DLD1 (cell line): Measurements from ENCODE around the gene LUC7L3.

ENCODE experiments used
- in situ Hi-C: cut with HindIII; loops from 2 replicates; pipeline ENCODE4 v1.10.0; 2017; ENCODE audit warnings: low sequenced_read_pairs

Gene LUC7L3

DNA sequence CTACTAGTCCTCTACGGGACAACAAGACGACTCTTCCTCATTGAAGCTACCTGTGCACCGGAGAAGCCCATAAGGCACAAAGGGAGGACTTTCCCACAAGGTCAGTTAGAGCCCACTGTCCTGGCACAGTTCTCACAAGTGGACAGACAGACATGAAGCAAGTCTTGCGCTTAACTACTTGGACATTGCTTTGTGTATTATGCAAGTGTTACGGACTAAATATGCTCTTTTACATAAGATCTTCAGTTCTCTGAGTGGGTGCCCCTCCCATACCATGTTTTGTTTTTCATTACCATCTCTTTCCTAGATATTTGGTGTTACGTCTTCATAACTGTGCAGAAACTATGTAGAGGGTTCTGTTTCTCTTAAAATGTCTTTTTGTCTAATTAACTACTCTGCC, 29.8 kb downstream of the LUC7L3 start:
- in situ Hi-C loops: no loop called here

DNA sequence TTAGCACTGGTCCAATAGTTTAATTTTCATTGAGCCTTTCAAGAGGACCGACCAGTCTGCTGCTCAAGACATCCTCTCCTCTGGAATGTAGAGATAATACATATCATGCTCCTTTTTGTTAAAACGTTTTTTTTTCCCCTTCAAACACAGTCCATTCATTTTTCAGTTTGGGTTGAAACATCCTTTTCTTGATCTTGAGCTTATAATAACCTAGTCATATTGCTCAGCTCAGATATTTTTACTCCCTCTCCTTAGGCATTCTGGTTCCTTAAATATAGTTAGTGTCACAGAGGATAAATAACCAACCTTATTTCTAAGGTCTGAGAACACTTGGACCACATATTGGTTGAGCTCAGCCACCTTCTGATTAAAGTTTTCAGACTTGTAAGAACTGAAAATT, 35.1 kb downstream of the LUC7L3 start:
- in situ Hi-C loops: no loop called here

DNA sequence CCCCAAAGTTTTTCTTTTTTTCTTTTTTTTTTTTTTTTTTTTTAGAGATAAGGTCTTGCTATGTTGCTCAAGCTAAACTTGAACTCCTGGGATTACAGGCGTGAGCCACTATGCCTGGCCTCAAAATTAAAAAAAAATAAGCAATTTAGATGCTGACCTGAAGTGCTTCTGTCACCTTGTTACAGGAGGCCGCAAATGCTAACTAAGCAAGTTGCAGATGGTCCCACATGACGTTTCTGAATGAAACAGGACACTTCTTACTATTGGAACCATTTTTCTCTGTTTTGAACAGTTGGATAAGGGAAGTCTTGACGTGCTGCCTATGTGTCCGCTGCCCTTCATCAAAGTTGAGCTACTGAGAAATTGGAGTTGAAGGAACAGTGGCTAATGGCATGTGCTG, 39.1 kb downstream of the LUC7L3 start:
- in situ Hi-C loops: no loop called here

DNA sequence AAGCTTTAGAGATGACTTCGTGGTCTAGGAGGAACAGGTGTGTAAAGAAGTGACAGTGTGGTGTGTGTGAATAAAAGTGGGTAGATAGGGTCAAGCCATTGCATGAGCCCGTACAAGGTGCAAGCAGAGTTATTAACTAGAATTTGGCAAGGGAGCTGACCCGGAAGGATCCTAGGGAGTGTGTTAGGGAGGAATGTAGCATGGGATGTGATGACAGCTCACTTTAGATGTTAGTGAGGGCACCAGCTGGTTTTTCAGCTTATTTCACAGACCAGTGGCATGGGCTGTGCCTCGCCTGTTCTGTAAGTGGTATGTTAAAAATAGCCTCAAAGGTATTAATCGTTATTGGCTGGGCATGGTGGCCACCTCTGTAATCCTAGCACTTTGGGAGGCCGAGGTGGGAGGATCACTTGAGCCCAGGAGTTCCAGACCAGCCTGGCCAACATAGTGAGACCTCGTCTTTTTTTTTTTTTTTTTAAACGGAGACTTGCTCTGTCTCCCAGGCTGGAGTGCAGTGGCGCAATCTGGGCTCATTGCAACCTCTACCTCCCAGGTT, 39.7 kb downstream of the LUC7L3 start:
- in situ Hi-C loops: no loop called here

DNA sequence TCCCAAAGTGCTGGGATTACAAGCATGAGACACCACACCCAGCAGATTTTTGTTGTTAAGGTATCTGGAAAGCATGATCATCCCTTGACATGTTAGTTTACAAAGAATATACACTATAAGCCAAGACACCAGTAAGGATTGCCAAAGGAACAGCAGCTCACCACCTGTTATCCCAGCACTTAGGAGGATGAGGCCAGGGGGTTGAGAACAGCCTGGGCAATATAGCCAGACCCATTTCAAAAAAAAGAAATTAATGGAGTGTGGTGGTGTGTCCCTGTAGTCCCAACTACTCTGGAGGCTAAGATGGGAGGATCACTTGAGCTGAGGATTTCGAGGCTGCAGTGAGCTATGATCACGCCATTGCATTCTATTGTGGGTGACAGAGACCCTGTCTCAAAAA, 42.8 kb downstream of the LUC7L3 start:
- in situ Hi-C loops: no loop called here

DNA sequence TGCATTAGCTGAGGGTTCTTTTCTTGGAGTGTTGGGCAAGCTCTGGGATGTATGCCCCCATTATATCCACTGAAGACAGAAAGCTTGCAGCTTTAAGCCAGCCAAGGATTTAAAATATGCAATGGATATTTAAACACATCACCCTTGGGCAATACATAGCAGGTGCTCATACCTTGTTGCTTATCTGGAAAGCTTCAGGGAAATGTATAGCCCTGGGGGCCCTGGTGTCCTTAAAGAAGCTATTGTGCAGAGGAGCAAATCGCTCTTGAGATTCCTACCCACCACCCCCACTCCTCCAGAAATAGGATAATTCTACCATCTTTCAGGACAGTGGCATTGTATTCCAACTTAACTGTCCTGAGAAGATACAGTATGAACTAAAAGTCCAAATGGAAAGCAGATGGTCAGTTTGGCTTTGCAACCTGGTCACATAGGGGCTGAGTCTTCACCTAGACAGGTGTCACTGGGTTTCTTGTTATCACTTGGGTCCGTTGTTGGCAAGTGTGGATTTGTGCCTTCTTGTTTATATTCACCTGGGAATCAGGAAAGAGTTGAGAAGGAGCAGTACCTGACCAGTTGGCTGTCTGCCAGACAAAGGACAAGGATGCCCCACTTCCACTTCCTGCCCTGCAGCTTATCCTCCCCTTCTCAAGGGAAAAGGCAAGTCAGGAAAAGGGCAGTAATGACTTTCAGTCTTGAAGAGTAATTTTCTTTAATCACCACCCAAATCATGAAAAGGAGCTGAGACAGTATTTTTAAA, 44.5 kb downstream of the LUC7L3 start:
- in situ Hi-C loops: no loop called here

DNA sequence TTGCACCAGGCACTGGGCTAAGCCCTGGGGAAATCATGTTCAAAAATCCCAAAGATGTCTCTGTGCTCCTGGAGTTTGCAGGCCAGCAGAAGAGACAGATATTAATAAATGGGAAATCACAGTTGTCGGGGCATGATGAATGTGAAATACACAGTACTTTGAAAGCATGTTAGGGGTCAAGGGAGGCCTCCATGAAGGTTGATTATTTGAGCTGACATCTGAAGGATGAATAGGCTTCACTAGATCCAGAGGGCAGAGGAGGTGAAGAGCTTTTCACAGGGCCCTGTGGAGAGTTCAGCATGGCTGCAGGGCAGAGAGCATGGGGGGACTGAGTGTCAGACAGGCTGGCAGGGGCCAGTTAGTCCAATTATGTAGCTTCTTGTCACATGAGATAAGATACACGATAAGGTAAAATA, 45.3 kb downstream of the LUC7L3 start:
- in situ Hi-C loops: no loop called here

DNA sequence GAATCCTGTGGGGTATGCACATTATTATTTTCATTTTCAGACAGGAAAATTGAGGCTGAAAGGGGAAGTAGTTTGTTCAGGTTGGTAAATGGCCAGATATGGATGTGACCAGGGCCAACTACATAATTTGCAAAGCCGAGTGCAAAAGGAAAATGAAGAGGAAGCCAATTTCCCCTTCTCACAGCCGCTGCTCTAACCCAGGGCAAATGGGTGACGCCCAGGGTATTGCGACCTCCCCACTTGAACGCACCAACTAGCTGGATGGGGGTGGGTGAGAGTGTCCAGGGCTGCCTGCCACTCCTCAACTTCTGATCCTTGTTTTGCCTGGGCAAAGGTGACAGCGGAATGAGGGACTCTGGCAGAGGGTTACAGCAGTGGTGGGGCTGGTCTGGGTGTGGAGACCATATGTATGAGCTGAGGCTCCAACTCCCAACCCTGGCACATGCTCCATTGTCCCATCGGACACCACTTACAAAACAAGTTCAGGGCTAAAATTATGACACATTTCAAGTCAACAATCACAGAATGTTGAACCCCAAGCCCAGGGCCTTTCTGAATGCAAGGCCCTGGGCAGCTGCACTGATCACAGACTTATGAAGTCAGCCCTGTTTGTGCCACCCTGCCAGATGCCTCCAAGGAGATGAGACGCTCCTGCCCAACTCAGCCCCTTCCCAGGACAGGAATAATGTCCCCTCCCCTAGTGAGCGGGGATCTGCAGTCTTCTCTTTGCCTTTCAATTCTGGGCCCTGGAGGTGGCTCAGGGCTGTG, 46.2 kb downstream of the LUC7L3 start:
- in situ Hi-C loops: no loop called here

DNA sequence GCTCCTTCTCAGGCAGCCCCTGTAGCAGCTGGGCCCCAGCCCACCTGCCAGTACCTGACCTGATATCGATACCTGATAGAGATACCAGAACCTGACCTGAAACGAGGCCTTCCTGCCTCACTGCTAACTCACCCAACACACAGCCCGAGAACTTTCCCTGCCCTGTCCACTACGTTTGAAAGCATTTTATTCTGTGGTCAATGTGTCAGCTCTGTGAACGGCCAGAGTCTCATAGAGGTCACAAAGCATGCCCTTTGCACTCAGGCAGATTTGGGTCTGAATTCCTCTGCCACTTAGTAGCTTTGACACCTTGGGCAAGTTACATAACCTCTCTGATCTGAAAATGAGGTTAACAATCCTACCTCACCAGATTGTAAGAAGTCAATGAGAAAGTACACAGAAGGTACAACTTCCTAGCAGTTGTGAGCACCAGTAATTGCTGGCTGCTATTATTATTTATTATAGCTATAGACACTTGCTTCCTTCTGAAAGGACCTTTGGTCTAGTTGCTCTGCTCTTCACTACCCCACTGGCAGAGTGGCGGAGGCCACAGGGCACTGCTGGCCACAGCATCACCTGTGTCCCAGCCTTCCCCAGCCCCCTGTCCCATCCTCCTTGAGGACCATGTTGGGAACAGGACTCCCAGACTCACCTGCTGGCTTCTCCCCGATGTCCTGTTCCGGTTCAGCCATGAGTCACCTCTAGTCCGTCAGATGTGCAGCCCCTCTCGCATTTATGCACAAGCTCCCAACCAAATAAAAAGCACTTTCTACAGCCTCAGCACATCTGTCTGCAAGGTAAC, 47.0 kb downstream of the LUC7L3 start:
- in situ Hi-C loops: no loop called here

DNA sequence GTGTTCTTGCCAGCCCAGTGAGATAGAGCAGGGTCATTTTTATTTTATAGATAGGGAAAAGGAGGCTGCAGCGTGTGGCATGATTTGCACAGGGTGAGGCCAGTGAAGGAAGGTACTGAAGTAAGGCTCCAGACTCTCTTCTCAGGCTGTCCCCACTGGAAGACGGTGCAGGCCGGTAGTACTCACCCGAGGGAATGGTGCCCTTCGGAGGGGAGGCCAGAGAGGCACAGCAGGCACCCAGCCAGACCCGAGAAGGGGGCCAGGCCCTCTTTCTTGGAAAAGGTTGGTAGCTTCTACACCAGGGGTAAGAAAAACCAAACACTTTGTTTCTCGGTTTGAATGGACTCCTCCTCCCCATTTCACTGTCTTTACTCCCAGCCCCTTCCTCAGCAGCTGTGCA, 47.6 kb downstream of the LUC7L3 start:
- in situ Hi-C loops: no loop called here

DNA sequence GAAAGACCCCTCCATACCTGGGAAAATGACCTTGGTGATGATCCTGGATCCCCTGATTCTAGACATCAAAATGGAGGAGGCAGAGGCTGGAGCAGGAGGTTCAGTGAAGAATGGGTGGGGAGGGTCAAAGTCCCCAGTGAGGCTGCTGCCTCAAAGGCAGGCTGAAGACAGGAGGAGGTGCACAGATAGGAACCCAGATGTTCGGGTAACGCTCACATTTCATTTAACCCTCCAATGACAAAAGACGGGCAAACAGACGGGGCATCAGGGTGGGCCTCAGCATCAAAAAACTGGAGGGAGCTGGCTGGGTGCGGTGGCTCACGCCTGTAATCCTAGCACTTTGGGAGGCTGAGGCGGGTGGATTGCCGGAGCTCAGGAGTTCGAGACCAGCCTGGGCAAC, 48.0 kb downstream of the LUC7L3 start, which contains the start of gene ANKRD40CL:
Gene ANKRD40CL (minus strand): TSS at position 73 of the 400 bp plus-strand sequence. CDS start 605 bp downstream, outside the sequence.
- in situ Hi-C loops: no loop called here

DNA sequence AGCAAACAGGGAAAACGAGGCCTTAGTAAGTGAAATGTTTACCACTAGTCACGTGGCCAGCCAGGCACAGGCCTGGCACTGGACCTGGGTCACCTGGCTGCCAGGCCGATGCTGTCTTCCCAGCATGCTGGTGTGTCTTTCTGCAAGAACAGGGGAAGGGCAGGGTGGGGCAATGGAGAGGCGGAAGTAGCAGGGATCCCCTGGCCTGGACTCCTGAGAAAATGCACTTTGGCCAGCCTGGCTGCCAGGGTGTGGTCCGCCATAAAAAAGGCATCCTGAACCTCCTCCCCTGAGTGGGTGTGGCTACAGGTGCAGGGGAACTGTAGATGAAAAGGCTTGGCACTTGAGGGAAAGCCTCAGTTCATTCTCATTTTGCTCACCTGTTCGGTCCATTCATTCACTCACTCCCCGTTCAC, 49.0 kb downstream of the LUC7L3 start:
- in situ Hi-C loops: no loop called here

DNA sequence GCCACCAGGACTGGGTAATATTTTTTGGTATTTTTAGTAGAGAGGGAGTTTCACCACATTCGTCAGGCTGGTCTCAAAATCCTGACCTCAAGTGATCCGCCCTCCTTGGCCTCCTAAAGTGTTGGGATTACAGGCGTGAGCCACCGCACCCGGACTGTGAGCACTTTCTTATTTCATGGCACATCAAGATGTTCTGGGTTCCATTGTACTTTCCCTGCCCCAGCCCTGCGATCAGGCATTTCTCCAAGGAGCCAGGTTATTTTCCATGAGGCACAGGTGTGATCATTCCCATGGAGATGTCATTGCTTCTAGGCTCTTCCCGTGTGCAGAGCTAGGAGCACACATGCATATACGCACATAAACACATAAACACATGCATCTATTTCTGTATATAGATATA, 50.5 kb downstream of the LUC7L3 start:
- in situ Hi-C loops: no loop called here

DNA sequence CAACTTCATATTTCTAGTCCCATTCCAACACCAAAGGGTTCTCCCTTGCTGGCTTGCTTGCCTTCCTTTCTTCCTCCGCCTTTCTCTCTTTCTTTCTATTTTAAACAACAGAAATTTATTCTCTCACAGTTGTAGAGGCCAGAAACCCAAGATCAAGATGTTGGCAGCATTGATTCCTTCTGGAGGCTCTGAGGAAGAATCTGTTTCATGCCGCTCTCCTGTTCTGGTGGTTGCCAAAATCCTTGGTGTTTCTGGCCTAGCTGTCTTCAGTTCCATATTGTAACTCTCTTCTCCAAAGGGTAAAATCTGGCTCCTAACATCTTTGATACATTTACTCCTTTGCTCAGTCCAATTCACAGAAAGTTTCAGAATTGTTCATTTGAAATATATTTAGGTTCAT, 50.9 kb downstream of the LUC7L3 start:
- in situ Hi-C loops: no loop called here

DNA sequence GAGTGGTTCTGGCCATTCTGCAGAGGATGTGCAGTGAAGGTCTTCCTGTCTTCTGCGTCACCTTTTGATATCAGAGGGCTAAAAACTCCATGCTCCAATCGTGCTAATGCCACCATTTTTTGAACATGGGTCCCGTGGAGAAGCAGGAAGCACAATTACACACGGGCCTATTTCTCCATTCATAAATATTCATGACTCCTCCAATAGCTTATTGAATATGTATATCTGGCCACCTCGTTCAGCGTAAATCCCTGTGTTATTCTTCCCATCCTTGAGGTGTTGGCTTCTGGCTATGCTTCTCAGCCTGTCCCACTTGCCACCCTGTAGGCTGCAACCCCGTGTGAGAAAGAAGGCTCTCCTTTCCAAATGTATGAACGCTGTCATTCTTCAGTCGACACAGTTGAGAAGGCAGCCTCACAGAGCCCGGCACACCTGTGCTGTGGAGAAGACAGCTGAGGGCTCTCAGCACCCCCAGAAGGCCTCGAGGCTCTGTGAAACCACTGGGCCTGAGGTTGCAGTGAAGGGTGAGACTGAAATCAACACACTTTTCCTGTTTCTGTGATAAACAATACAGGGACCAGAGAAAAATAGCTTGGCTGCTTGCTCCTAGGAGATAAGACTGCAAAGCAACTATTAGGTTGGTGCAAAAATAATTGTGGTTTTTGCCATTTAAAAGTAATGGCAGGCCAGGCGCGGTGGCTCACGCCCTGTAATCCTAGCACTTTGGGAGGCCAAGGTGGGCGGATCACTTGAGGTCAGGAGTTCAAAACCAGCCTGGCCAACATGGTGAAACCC, 52.8 kb downstream of the LUC7L3 start:
- in situ Hi-C loops: no loop called here

DNA sequence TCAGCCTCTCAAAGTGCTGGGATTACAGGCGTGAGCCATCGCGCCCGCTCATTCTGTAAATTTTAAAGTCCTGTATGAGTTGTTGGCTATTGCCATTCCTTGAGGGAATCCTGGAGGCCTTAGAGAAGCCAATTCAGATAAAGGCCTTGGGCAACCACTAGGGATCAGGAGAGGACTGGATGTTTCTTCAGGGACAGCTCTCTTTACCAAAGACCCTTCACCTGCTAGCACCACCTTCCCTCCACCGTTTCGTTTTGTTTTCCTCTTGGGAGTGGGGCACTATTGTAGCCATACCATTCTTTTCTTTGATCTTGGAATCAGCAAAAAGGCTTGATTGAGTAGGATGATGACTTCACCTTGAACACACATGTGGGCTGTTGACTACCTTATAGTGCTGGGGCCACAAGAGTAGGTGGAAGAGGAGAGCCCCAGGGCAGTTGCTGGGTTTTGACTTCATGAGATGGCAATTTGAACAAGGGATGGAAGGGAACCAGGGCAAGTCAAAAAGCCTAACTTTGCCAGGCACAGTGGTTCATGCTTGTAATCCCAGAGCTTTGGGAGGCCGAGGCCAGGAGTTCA, 54.9 kb downstream of the LUC7L3 start:
- in situ Hi-C loops: no loop called here

DNA sequence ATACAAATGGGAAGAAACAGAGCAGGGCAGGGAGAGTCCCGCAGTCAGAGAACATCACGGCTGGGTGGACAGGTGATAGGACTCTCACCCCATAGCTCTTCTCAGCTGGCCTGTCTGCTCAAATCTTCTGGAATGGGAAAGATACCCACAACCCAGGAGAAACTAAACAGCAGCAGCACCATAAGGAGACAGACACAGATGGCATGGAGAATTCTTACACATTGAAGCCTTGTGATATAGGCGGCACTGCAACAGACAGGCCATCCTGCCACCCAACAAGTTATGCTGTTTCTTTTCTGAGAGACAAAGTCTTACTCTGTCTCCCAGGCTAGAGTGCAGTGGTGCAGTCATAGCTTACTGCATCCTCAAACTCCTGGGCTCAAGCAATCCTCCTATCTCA, 56.5 kb downstream of the LUC7L3 start:
- in situ Hi-C loops: no loop called here

DNA sequence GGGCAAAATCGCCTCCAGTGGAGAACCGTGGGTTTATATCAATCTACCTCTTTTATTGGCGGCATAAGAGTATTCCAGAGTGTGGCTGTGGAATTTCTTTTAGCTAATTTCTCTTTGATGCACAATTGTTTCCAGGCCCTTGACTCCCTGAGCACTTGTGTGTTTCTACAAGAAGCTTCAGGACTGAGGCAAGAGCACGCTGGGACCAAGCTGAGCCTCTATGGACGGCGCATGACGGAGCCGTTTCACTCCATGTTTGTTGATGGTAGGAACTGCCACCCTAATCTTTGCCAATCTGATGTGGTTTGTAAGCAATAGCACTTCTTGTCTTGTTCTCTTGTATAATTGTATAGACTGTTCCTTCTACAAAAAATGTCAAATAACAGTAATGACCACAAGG, 59.1 kb downstream of the LUC7L3 start:
- in situ Hi-C loops: no loop called here

DNA sequence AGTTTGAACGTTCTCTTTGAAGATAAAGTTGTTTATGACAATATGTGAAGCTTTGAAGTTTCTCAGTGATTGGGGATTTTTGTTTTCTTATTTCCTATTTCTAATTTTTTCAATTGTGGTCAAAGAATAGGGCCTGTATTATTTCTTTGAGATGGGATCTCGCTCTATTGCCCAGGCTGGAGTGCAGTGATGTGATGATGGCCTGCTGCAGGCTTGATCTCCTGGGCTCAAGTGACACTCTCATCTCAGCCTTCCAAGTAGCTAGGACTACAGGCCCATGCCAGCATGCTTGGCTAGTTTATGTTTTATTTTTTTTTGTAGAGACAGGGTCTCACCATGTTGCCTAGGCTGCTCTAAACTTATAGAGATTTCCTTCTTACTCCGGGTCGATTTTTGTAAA, 59.6 kb downstream of the LUC7L3 start:
- in situ Hi-C loops: no loop called here

DNA sequence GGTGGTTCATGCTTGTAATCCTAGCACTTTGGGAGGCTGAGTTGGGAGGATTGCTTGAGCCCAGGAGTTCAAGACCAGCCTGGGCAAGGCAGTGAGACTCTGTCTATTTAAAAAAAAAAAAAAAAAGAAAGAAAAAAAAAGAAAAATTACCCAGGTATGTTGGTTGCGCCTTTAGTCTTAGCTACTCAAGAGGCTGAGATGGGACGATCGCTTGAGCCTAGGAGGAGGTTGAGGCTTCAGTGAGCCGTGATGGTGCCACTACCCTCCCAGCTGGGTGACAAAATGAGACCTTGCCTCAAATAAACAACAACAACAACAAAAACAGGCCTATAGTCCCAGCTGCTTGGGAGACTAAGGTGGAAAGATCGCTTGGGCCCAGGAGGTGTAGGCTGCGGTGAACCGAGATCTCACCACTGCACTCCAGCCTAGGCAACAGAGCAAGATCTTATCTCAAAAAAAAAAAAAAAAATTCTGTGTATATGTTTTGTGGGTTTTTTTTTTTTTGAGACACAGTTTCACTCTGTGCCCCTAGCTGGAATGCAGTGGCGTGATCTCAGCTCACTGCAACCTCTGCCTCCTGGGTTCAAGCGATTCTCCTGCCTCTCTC, 60.4 kb downstream of the LUC7L3 start:
- in situ Hi-C loops: no loop called here
